Measurements from ENCODE around the gene GDF11. TPM values are rescaled to one million over a fixed set of nuclear protein-coding genes. Genes with fewer than 3 reads are reported as not detected.
A peak's percentile ranks its signal among the peaks of the same experiment; 100 is the strongest.

The GDF11 gene
- total and polyA plus RNA-seq, 2 donors from 2014 or later = 3.4 to 6.2 TPM

GRCh38 chr12:55789893-55790292, 47.0 kb downstream of the GDF11 start:
- Histone ChIP-seq H3K4me3 (ENCODE audit: low read length in 3 of 3) (no peak overlapping the region), H3K27ac (ENCODE audit: low read depth in 2 of 2, low read length in 2 of 2) (no peak overlapping the region), H3K36me3 (ENCODE audit: control insufficient read depth in 2 of 3, insufficient read depth in 3 of 3, low read length in 3 of 3) (peaks cover 5 to 38% (median 12%) of the 10 kb centered on the region in 3 donors), H3K9ac (ENCODE audit: low read length in 3 of 3) (no peak overlapping the region), H3K27me3 (ENCODE audit: control insufficient read depth, insufficient read depth, low read length) (no peaks in the 10 kb centered on the region), H3K9me3 (ENCODE audit: control insufficient read depth in 2 of 3, insufficient read depth in 1 of 3, low read length in 3 of 3) (no peaks in the 10 kb centered on the region), H3K4me1 (ENCODE audit: control insufficient read depth in 2 of 3, insufficient read depth in 2 of 3, low read depth in 1 of 3, low read length in 3 of 3) (no peaks in the 10 kb centered on the region)
- intact Hi-C loops (cut with DNase I) = loop anchor here (10.0 kb wide), 1 partner anchor 45 kb away; the partner anchor contains the start of gene GDF11
- no peak for DNase-seq
- FAIRE-seq = no peak
- no peak for TF ChIP-seq CTCF (IDR thresholded peaks at IDR 0.05; ENCODE audit: borderline replicate concordance, extremely low read depth, insufficient read depth)

DNA sequence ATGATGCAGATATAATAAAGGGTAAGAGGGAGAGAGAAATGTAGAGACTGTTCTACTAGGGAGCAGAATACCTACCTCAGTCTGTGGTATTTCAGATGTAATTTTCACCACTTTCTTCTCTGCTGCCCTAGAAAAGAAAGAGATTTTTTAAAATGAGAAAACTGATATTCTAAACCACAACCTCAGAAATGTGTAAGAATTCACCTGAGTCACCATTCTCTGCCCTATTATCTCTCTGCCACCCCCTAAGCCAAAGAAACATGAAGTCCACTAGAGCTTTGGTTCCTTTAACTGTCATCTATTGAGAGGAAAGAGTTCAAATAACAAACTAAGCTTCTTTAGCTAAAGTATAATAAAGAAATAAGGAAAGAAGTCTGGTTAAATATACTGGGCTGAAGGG, 53.0 kb downstream of the GDF11 start:
- Histone ChIP-seq H3K9ac (ENCODE audit: low read length in 3 of 3) (no peak overlapping the region), H3K27ac (ENCODE audit: low read depth in 2 of 2, low read length in 2 of 2) (no peak overlapping the region), H3K9me3 (ENCODE audit: control insufficient read depth in 2 of 3, insufficient read depth in 1 of 3, low read length in 3 of 3) (no peaks in the 10 kb centered on the region), H3K4me3 (ENCODE audit: low read length in 3 of 3) (no peak overlapping the region), H3K36me3 (ENCODE audit: control insufficient read depth in 2 of 3, insufficient read depth in 3 of 3, low read length in 3 of 3) (peaks cover 9 to 54% (median 13%) of the 10 kb centered on the region in 3 donors), H3K4me1 (ENCODE audit: control insufficient read depth in 2 of 3, insufficient read depth in 2 of 3, low read depth in 1 of 3, low read length in 3 of 3) (no peaks in the 10 kb centered on the region), H3K27me3 (ENCODE audit: control insufficient read depth, insufficient read depth, low read length) (no peaks in the 10 kb centered on the region)
- FAIRE-seq = no peak
- no peak for TF ChIP-seq CTCF (IDR thresholded peaks at IDR 0.05; ENCODE audit: borderline replicate concordance, extremely low read depth, insufficient read depth)
- intact Hi-C loops (cut with DNase I) = loop anchor here (10.0 kb wide), 1 partner anchor 51 kb away; the partner anchor contains the start of gene GDF11
- no peak for DNase-seq

- H3K4me1 ChIP-seq (ENCODE audit: control insufficient read depth in 2 of 3, insufficient read depth in 2 of 3, low read depth in 1 of 3, low read length in 3 of 3) = no peaks in the 10 kb centered on the region
- intact Hi-C loops (cut with DNase I) = loop anchor here (10.0 kb wide), 1 partner anchor 52 kb away; the partner anchor contains the start of gene GDF11
- FAIRE-seq = no peak
Observed at GRCh38 chr12:55797068-55797467, 54.1 kb downstream of the GDF11 start.

More at GRCh38 chr12:55797068-55797467, 54.1 kb downstream of the GDF11 start:
- Histone ChIP-seq H3K9ac (ENCODE audit: low read length in 3 of 3) (no peak overlapping the region), H3K4me3 (ENCODE audit: low read length in 3 of 3) (no peak overlapping the region), H3K27ac (ENCODE audit: low read depth in 2 of 2, low read length in 2 of 2) (no peak overlapping the region), H3K9me3 (ENCODE audit: control insufficient read depth in 2 of 3, insufficient read depth in 1 of 3, low read length in 3 of 3) (no peaks in the 10 kb centered on the region), H3K36me3 (ENCODE audit: control insufficient read depth in 2 of 3, insufficient read depth in 3 of 3, low read length in 3 of 3) (peaks cover 9 to 60% (median 13%) of the 10 kb centered on the region in 3 donors), H3K27me3 (ENCODE audit: control insufficient read depth, insufficient read depth, low read length) (no peaks in the 10 kb centered on the region)
- TF ChIP-seq CTCF (IDR thresholded peaks at IDR 0.05; ENCODE audit: borderline replicate concordance, extremely low read depth, insufficient read depth) = peak; percentile 39
- DNase-seq = peak in 3 of 5 donors; percentile 66 to 87 (median 82)

All from kidney (tissue), 14 donors.